CD14-positive monocyte (primary cell): ENCODE data around the gene KLF13. TPM values are rescaled to one million over a fixed set of nuclear protein-coding genes. Genes with fewer than 3 reads are reported as not detected.

ENCODE experiments used
- DNase-seq, 3 donors: peaks; one replicate each; pipeline ENCODE4 v3.0.0-alpha.2; 2011 to 2022
- H2AFZ ChIP-seq: 2 replicates; pipeline ENCODE4 v1.6.0; 2012; ENCODE audit warnings: mild to moderate bottlenecking, low read depth, low read length, inconsistent platforms; ENCODE audit not compliant: insufficient read depth, poor library complexity, severe bottlenecking
- H3K27ac ChIP-seq, 2 donors: 1 replicate in 1 of 2; 2 replicates in 1 of 2; pipeline ENCODE4 v1.5.1; 2012 to 2013; ENCODE audit warnings: low read length in 2 of 2, control low read depth in 1 of 2, inconsistent platforms in 1 of 2, low read depth in 1 of 2, mild to moderate bottlenecking in 1 of 2
- H3K27me3 ChIP-seq, 2 donors: one replicate each; pipeline versions ENCODE4 v1.6.0 to v1.6.1; 2011 to 2013; ENCODE audit warnings: low read length in 2 of 2; ENCODE audit not compliant: control insufficient read depth in 2 of 2, insufficient read depth in 2 of 2
- H3K36me3 ChIP-seq, 2 donors: replicated peaks in 1 of 2; 1 replicate in 1 of 2; 2 replicates in 1 of 2; pipeline versions ENCODE4 v1.5.1 to v1.6.1; 2012 to 2013; ENCODE audit warnings: low read length in 2 of 2, control low read depth in 1 of 2, inconsistent platforms in 1 of 2, mild to moderate bottlenecking in 1 of 2; ENCODE audit not compliant: insufficient read depth in 2 of 2, control insufficient read depth in 1 of 2
- H3K4me1 ChIP-seq, 2 donors: 1 replicate in 1 of 2; 2 replicates in 1 of 2; pipeline versions ENCODE4 v1.5.1 to v1.6.1; 2012 to 2013; ENCODE audit warnings: low read length in 2 of 2, control low read depth in 1 of 2, inconsistent platforms in 1 of 2, mild to moderate bottlenecking in 1 of 2, moderate library complexity in 1 of 2; ENCODE audit not compliant: insufficient read depth in 2 of 2, control insufficient read depth in 1 of 2
- H3K4me2 ChIP-seq: replicated peaks from 2 replicates; pipeline ENCODE3; 2012; ENCODE audit warnings: low read length, moderate library complexity, mild to moderate bottlenecking; ENCODE audit not compliant: poor library complexity, severe bottlenecking; ENCODE audit errors: extremely low read depth
- H3K4me3 ChIP-seq, 3 experiments: fragments of 200-600 bp in 1 of 3; sonication (generic) in 1 of 3; replicated peaks in 1 of 3; 1 replicate in 2 of 3; 2 replicates in 1 of 3; pipeline ENCODE4 v1.5.1; 2011 to 2013; ENCODE audit warnings: low read length in 3 of 3, mild to moderate bottlenecking in 3 of 3, control low read depth in 2 of 3, low read depth in 2 of 3, inconsistent platforms in 1 of 3, moderate library complexity in 1 of 3
- H3K79me2 ChIP-seq: 2 replicates; pipeline ENCODE4 v1.6.0; 2012; ENCODE audit warnings: mild to moderate bottlenecking, control low read depth, inconsistent platforms, low read length, moderate library complexity; ENCODE audit not compliant: insufficient read depth
- H3K9ac ChIP-seq: 2 replicates; pipeline ENCODE4 v1.6.0; 2017; ENCODE audit warnings: low read length, mild to moderate bottlenecking; ENCODE audit not compliant: insufficient read depth, poor library complexity, severe bottlenecking
- H3K9me3 ChIP-seq, 2 donors: replicated peaks in 1 of 2; 1 replicate in 1 of 2; 2 replicates in 1 of 2; pipeline versions ENCODE4 v1.5.1 to v1.6.1; 2012 to 2013; ENCODE audit warnings: low read length in 2 of 2, control low read depth in 1 of 2; ENCODE audit not compliant: control insufficient read depth in 1 of 2, insufficient read depth in 1 of 2
- H4K20me1 ChIP-seq: 2 replicates; pipeline ENCODE4 v1.6.0; 2012; ENCODE audit warnings: mild to moderate bottlenecking, low read length, control low read depth, moderate library complexity; ENCODE audit not compliant: insufficient read depth
- H3K27ac Mint-ChIP-seq, 7 donors: one replicate each; pipeline ENCODE4 v1.8.0; 2020; ENCODE audit warnings: mild to moderate bottlenecking in 7 of 7, mixed read lengths in 7 of 7, moderate library complexity in 6 of 7, inconsistent platforms in 2 of 7
- H3K27me3 Mint-ChIP-seq, 3 donors: one replicate each; pipeline ENCODE4 v1.8.0; 2021 to 2022; ENCODE audit warnings: low read depth in 3 of 3, mild to moderate bottlenecking in 3 of 3, mixed read lengths in 3 of 3, moderate library complexity in 3 of 3, inconsistent platforms in 1 of 3
- H3K36me3 Mint-ChIP-seq, 2 donors: one replicate each; pipeline ENCODE4 v1.8.0; 2020; ENCODE audit warnings: mixed read lengths in 2 of 2, inconsistent platforms in 1 of 2, mild to moderate bottlenecking in 1 of 2
- H3K4me1 Mint-ChIP-seq: one replicate; pipeline ENCODE4 v1.8.0; 2020; ENCODE audit warnings: mild to moderate bottlenecking, mixed read lengths
- H3K4me3 Mint-ChIP-seq, 2 donors: one replicate each; pipeline ENCODE4 v1.8.0; 2020; ENCODE audit warnings: mild to moderate bottlenecking in 2 of 2, mixed read lengths in 2 of 2, moderate library complexity in 1 of 2
- H3K9me3 Mint-ChIP-seq, 7 donors: one replicate each; pipeline ENCODE4 v1.8.0; 2020 to 2022; ENCODE audit warnings: mixed read lengths in 7 of 7, mild to moderate bottlenecking in 6 of 7, moderate library complexity in 6 of 7, inconsistent platforms in 2 of 7
- CTCF ChIP-seq: fragments of 200-600 bp; IDR thresholded peaks from one replicate; pipeline ENCODE4 v1.8.0; 2022; ENCODE audit warnings: antibody characterized with exemption, mild to moderate bottlenecking
- WGBS: methylation state at CpG from one replicate; pipeline ENCODE4 v1.1.5; 2013; ENCODE audit warnings: missing lambda C conversion rate; ENCODE audit not compliant: insufficient coverage; 5-methylcytosine and 5-hydroxymethylcytosine counted together
- intact Hi-C, 2 donors: fragments of 100-400 bp; cut with micrococcal nuclease; formaldehyde crosslinking; loops; one replicate each; pipeline versions ENCODE4 v1.15.0 to v1.15.1; 2023
- polyA plus RNA-seq, 3 donors: library from polyadenylated mRNA; depleted of rRNA in 1 of 3; unstranded in 2 of 3; stranded (reverse) in 1 of 3; fragments of 300-500 nt in 2 of 3; fragments of >200 nt in 1 of 3; fragmentation: Illumina TruSeq in 2 of 3; gene quantifications; 1 replicate in 2 of 3; 2 replicates in 1 of 3; pipeline ENCODE4 v1.2.3, GENCODE V29; 2012 to 2021

Gene KLF13
- polyA plus RNA-seq, 3 donors = 22.5 to 121 (median 28.0) TPM

DNA sequence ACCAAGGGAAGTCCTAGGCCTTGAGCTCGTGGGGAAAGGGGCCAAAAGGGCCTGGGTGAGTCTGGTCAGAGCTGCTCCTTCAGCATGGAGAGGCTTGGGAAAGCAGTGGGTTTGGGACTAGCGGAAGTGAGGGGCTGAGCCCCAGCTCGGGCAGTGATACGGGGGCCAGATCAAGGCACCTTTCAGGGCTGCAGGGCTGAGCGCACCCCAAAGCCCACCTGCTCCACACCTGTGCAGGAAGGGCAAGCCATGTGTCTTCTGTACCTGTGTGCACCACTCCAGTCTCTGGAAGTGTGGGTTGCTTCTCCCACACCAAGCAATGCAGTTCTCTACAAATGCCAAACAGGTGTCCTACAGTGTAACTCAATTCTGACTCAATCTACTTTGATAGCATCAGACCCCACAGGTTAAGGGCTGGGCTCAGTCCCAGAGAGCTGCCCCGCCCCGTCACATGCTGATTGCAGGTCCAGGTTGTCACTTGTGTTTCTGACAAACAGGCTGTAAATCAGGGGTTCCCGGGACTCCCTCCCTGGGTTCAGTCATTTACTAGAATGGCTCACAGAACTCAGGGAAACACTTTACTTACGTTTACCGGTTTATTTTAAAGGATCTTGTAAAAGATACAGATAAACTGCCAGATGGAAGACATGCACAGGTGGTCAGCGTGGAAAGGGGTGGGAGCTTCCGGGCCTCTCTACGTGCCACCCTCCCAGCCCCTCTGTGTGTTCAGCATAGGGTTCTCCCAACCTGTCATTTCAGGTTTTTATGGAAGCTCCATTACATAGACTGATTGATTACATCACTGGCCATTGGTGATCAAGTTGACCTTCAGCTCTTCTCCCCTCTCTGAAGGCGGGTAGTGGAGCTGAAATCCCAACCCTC is 28.8 kb upstream of the KLF13 start:
- Histone ChIP-seq H3K9me3 (no peaks in the 10 kb centered on the region), H2AFZ (no peak overlapping the region), H3K27ac (no peak overlapping the region), H3K27me3 (no peaks in the 10 kb centered on the region), H3K4me3 (no peak overlapping the region), H3K79me2 (no peaks in the 10 kb centered on the region), H3K4me1 (peaks cover 23 to 32% of the 10 kb centered on the region in 2 donors), H3K9ac (no peak overlapping the region), H3K4me2 (no peak overlapping the region), H3K36me3 (no peaks in the 10 kb centered on the region), H4K20me1 (no peaks in the 10 kb centered on the region)
- peak overlapping the region in 1 of 7 donors; percentile 63 for H3K27ac Mint-ChIP-seq
- peaks cover 0 to 7% (median 4%) of the 10 kb centered on the region in 3 donors for H3K27me3 Mint-ChIP-seq
- intact Hi-C loops = no loop called here
- H3K4me3 Mint-ChIP-seq = no peak overlapping the region
- 97% methylated on average over 8 of the region's 14 CpGs for WGBS
- peaks cover 0 to 3% of the 10 kb centered on the region in 2 donors for H3K36me3 Mint-ChIP-seq
- no peak for DNase-seq
- H3K4me1 Mint-ChIP-seq = peaks cover 35% of the 10 kb centered on the region
- peaks cover 0 to 2% (median 0%) of the 10 kb centered on the region in 7 donors for H3K9me3 Mint-ChIP-seq
- TF ChIP-seq CTCF = no peak

GRCh38 chr15:31298707-31299172 is 27.9 kb upstream of the KLF13 start:
- H3K4me1 Mint-ChIP-seq = peaks cover 39% of the 10 kb centered on the region

More at GRCh38 chr15:31298707-31299172, 27.9 kb upstream of the KLF13 start:
- no peak overlapping the region for H3K27ac ChIP-seq
- no peak overlapping the region for H3K9ac ChIP-seq
- H3K4me2 ChIP-seq = no peak overlapping the region
- no peaks in the 10 kb centered on the region for H3K79me2 ChIP-seq
- H3K27me3 ChIP-seq = no peaks in the 10 kb centered on the region
- H3K36me3 ChIP-seq = no peaks in the 10 kb centered on the region
- H2AFZ ChIP-seq = no peak overlapping the region
- H3K27ac Mint-ChIP-seq = peak overlapping the region in 2 of 7 donors; percentile 16 to 59
- 73% methylated on average over 3 of the region's 11 CpGs for WGBS
- peaks cover 0 to 7% (median 2%) of the 10 kb centered on the region in 3 donors for H3K27me3 Mint-ChIP-seq
- no peaks in the 10 kb centered on the region for H3K9me3 ChIP-seq
- DNase-seq = no peak
- no peak for TF ChIP-seq CTCF
- peaks cover 29 to 32% of the 10 kb centered on the region in 2 donors for H3K4me1 ChIP-seq
- no peak overlapping the region for H3K4me3 ChIP-seq
- H3K36me3 Mint-ChIP-seq = peaks cover 0 to 3% of the 10 kb centered on the region in 2 donors
- intact Hi-C loops = no loop called here
- no peak overlapping the region for H3K4me3 Mint-ChIP-seq
- H4K20me1 ChIP-seq = no peaks in the 10 kb centered on the region
- no peaks in the 10 kb centered on the region for H3K9me3 Mint-ChIP-seq
